Limb (tissue), 2 donors: Measurements from ENCODE around the gene LSM4.

Experiments used
- DNase-seq, 2 donors: peaks; one replicate each; pipeline ENCODE4 v3.0.0-alpha.2; 2016; ENCODE audit errors: extremely low spot score in 2 of 2

The LSM4 gene

GRCh38 chr19:18292810-18293641 lies 29.9 kb downstream of the LSM4 start:
- DNase-seq: peak; percentile 89 to 91

DNA sequence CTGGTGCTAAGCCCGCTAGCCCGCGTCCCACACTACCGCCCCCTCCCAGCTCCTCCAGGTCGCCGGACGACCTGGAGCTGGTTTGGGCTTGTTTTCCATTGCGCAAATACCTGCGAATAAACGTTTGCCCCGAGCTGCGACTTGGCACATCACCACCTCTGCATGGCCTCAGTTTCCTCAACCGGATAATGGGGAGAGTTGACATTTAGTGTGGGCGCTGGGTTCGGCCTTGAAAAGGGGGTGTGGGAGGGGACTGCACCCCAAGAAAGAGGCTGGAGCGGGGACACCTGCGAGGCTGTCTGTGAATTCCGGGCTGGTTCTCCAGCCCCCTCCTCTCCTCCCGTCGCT lies 30.4 kb downstream of the LSM4 start:
- DNase-seq: no peak

GRCh38 chr19:18291590-18292461 lies 31.1 kb downstream of the LSM4 start:
- DNase-seq: peak; percentile 85 to 89

- DNase-seq: peak in 1 of 2 donors; percentile 60
Measured at GRCh38 chr19:18291019-18291524, 31.8 kb downstream of the LSM4 start.

- DNase-seq: peak in 1 of 2 donors; percentile 53
Measured at GRCh38 chr19:18290302-18291018, 32.4 kb downstream of the LSM4 start.

- DNase-seq: peak in 1 of 2 donors; percentile 42
Measured at GRCh38 chr19:18289471-18290301, 33.2 kb downstream of the LSM4 start.

- peak; percentile 44 to 75 for DNase-seq
Measured at GRCh38 chr19:18287836-18288772, 34.8 kb downstream of the LSM4 start.

DNA sequence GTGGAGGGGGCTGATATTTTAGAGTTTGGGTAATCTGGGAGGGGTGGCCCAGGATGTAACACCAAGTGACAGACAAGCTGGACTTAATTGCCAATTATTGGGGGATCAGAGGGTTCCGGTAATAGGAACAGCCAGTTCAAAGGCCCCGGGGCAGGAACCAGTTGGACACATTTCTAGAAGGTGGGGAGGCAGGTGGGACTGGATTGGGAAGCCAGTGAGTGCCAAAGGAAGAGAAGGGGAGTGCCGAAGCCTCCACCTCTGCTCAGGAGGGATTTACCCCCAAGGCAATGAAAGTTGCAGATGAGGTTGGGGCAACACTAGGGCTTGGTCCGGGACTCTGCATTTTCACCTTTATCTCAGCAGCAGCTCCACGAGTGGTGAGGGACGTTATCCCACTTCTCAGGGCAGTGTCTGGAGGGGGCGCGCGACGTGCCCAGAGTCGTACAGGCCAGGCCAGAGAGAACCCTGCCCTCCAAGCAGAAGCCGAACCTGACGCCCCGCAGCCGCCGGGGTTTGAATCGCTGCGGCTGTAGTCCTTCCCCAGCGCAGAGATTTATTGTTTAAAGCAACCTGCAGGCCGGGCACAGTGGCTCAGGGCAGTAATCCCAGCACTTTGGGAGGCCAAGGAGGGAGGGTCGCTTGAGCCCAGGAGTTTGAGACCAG lies 35.8 kb downstream of the LSM4 start:
- peak in 1 of 2 donors; percentile 37 for DNase-seq

DNA sequence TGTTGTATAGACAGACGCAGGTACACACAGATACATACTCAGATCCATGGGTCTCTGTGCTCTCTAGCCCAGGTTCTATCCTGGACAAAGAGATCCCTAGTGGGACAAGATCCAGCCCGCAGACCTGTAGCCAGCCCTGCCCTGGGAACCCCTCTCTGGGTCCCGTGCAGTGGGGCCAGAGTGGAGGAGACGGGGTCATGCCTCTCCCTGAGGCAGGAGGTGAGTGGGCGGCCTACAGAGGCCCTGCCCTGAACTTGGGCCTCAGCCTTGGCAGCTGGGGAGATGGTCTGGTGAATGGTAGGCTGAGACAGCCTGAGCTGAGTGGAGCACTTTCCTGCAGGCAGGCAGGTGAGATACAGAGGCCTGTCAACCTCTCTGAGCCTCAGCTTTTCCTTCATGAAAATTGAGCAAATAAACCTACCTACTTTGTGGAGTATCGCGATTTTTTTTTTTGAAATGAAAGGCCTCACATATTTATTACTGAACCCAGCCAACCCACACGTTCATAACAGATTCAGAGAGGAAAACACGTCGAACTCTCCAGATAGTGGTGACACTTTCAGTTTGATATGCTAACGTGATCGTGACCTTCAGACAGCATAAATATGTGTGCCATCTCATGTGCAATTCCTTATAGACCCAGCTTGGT lies 38.0 kb downstream of the LSM4 start:
- DNase-seq: no peak

GRCh38 chr19:18283338-18283737 lies 39.5 kb downstream of the LSM4 start:
- no peak for DNase-seq

- DNase-seq: peak; percentile 26 to 52
Measured at GRCh38 chr19:18282788-18283141, 40.1 kb downstream of the LSM4 start.

DNA sequence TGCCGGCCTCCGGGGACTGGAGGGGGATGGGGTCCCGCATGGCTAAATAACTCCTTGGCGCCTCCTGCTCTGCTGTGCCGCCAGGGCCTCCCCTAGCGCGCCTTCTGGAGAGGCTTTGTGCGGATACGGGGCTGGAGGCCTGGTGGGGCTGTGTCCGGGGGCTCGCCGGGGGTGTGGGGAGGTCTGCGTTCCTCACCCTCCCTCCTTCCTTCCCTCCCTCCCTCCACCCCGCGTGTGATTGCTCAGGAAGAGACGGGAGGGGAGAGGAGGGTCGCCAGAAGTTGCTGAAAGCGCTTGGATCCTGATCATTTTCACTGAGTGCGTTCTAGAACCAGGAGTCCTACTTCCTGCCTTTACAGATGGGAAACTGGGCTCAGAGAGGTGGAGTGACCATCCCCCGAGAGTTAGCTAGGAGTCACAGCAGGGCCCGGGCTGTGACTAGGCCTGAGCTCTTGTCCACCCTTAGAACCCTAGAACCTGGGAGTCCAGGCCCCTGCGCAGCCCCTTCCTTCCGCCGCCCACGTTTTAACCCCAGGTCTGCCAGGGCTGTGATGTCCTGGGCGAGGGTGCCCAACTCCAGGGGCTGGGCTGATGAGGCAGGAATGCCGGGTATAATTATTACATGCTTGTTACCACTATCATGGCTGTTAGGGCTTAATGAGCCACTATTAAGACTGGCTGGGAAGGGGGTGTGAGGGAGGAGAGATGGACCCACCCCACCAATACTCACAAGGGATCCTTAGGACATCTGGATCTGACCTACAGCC lies 40.7 kb downstream of the LSM4 start:
- peak in 1 of 2 donors; percentile 89 for DNase-seq

DNA sequence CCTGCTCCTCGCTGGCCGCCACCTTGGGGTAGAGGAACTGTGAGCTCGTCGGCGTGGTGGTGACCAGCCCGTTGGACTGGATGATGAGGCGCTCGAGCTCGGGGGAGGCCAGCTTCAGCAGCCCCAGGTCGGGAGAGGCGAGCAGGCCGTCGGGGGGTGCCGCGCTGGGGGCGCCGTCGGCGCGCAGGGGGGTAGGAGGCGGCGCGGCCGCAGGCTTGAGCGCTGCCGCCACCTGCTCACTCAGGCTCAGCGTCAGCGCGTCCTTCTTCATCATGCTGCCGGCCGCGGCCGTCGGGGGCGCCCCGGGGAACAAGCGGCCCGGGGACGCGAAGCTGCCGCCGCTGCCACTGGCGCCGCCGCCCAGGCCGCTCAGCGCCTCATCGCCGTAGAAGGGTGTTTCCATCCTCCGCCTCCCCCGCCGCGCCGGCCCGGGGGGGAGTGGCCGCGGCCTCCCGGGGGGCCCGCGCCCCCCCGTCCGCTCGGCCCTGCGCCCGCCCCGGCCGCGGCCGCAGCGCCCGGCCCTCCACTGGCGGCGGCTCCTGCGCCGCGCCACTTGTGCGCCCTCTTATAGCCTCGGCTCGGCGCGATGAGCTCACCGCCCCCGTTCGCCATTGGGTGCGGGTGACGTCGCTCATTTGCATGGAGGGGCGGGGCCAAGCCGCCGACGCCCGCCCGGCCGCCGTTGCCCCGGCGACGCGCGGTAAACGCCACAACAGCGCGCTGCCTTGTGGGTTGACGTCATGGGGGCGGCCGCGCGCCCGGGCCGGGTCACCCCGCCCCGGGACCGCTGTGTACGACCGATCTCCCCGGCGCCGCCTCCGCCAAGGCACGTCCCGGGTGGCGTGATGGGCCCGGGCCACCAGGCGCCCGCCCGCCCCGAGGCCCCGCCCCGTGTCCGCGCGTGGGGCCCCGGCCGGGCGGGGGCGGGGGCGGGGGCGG lies 41.5 kb downstream of the LSM4 start, which contains the start of gene JUND:
JUND (minus strand) TSS at position 541 of the 939 bp plus-strand sequence; CDS start at position 403, 138 bp downstream.
- peak; percentile 97 to 98 for DNase-seq

DNA sequence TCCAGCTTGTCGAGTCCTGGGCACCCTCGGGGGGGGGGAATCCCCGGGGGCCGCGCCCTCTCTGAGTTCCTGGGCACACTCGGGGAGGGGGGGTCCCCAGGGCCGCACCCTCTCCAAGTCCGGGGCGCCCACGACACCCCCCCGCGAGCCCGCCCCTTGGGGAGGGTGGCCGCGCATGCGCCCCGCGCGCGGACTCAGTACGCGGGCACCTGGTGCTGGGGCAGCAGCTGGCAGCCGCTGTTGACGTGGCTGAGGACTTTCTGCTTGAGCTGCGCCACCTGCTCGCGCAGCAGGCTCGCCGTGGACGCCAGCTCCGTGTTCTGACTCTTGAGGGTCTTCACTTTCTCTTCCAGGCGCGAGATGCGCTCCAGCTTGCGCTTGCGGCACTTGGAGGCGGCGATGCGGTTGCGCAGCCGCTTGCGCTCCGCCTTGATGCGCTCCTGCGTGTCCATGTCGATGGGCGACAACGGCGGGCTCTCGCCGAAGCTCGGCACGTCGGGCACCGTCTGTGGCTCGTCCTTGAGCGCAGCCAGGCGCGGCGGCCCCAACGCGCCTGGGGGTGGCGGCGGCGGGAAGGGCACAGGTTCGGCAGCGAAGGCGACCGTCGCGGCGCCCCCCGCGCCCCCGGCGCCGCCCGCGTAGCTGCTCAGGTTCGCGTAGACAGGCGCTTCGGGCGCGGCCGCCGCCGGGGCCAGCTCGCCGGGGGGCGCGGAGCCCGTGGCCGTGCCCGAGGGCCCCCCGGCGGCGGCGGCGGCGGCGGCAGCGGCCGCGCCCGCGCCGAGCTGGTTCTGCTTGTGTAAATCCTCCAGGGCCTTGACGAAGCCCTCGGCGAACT lies 42.4 kb downstream of the LSM4 start:
- DNase-seq: peak; percentile 65 to 88

- DNase-seq: peak; percentile 94 to 95
Measured at GRCh38 chr19:18279516-18280246, 43.2 kb downstream of the LSM4 start.
